WI38 (cell line): ENCODE results near the gene SLC7A4.
A peak's percentile ranks its signal among the peaks of the same experiment; 100 is the strongest.
"Not testable (repeated sequence)": the region's sequence is repeated elsewhere in the genome, so short reads cannot be mapped to it uniquely, and the experiment has no call there.

Experiments
- H3K4me3 ChIP-seq: 2 replicates; pipeline ENCODE4 v1.5.1; 2011; ENCODE audit warnings: low read depth, mild to moderate bottlenecking, control low read depth, low read length
- TF ChIP-seq, protein P1 (sequence below): IDR thresholded peaks from 2 replicates; pipeline ENCODE4 v1.5.1; 2012; ENCODE audit warnings: low read depth, mild to moderate bottlenecking, control low read depth, low read length

SLC7A4 gene

DNA sequence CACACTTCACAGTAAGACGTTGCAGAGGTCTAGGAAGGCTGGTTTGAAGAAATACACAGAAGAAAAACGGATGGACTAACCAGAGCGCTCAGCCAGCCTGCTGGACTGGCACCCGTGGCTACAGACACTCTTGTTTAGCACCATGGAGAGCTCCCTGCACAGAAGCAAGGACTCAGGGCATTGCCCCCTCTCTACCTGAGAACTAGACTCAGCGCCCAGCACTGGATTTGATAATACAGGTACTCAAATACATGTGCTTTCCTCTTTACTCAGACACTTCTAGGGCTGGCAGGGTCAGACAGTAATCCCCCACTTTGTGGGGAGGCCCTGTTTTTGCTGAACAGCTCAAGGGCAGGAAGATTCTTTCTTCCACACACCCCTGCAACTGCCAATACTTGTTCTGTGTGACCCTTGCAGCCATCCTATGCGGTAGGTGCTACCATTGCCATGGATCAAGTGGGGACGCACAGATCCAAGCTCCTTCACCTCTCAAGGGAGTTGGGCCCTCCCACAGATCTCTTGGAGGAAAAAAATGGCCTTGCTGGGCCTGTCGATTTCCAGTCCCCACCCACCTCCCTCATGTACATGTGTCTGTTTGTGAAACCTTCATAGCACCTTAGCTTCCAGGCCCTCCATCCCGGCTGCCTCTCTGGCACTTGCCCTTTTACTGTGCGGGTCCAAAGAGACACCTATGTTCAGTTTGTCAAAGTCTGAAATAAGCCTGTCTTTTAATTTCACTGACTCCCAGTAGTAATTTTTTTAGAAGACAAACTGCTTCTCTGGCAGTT, 22.5 kb downstream of the SLC7A4 start:
- no peak overlapping the region for H3K4me3 ChIP-seq
- TF ChIP-seq, protein P1, sequence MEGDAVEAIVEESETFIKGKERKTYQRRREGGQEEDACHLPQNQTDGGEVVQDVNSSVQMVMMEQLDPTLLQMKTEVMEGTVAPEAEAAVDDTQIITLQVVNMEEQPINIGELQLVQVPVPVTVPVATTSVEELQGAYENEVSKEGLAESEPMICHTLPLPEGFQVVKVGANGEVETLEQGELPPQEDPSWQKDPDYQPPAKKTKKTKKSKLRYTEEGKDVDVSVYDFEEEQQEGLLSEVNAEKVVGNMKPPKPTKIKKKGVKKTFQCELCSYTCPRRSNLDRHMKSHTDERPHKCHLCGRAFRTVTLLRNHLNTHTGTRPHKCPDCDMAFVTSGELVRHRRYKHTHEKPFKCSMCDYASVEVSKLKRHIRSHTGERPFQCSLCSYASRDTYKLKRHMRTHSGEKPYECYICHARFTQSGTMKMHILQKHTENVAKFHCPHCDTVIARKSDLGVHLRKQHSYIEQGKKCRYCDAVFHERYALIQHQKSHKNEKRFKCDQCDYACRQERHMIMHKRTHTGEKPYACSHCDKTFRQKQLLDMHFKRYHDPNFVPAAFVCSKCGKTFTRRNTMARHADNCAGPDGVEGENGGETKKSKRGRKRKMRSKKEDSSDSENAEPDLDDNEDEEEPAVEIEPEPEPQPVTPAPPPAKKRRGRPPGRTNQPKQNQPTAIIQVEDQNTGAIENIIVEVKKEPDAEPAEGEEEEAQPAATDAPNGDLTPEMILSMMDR = no peak

DNA sequence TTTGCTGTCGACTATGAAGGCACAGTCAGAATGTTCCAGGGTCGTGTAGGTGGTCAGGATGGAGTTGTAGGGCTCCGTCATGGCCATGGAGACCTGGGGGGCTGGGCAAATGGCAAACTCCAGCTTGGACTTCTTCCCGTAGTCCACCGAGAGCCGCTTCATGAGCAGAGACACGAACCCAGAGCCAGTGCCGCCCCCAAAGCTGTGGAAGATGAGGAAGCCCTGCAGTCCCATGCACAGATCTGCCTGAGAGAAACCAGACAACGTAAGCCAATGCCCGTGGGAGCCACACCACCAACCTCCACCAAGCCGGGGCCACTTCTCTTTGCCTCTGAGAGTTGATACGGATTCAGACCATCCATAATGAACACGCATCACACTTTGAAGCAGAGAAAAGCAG, 23.2 kb downstream of the SLC7A4 start:
- not testable (repeated sequence) for H3K4me3 ChIP-seq

GRCh38 chr22:21003782-21004181, 28.6 kb downstream of the SLC7A4 start:
- TF ChIP-seq, protein P1 = no peak
- H3K4me3 ChIP-seq = no peak overlapping the region

DNA sequence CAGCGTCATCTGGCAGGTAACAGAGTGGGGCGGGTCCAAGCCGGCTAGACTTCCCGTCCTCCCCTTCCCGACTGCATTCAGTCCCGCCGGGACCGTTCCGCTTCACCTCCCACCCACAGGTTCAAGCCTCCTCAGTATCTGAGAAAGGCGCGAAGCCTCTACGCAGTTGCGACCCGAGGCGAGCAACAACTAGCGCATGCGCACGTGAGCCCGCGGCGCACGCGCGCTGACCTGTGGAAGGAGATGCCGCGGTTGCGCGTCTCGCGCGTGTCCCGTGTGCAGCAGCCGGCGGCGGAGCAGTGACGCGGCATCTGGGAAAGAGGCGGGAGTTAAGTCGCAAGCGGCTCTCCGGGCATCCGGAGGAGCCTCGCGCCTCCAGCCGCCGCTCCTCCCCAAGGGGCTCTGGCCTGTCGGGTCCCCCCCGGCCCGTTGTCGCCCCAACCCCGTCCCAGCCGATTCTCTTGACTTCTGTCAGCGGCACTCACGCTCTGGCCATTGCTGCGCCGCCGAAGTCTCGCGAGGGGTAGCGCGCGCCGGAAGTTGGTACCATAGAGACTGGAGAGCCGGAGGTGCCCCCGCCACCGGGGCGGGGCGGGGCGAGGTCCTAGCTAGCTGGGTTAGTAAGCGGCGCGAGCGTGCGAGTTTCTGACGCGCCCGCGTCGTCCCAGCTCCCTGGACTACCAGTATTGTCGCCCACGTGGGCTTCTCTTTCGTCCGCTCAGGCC, 30.6 kb downstream of the SLC7A4 start, which contains the start of gene THAP7:
Gene THAP7, minus strand, starts transcription at position 518 of the 725 bp plus-strand sequence. Its CDS starts 207 bp downstream, at position 311.
- peak within 1 kb of the TSS; percentile 84 for H3K4me3 ChIP-seq
- TF ChIP-seq, protein P1 = no peak

GRCh38 chr22:21000987-21001600, 31.3 kb downstream of the SLC7A4 start:
- H3K4me3 ChIP-seq = peak overlapping the region; percentile 84
- TF ChIP-seq, protein P1 = no peak

- H3K4me3 ChIP-seq = peak overlapping the region; percentile 84
- TF ChIP-seq, protein P1 = no peak
Observed at GRCh38 chr22:21000207-21000986, 32.0 kb downstream of the SLC7A4 start.
